ENCODE results near the gene KCNQ5. TPM values are rescaled to one million over a fixed set of nuclear protein-coding genes. Genes with fewer than 3 reads are reported as not detected.

KCNQ5 gene
- total RNA-seq (2021) (1.5 to 2.0 TPM (median 1.7 TPM) in 3 replicates), Bru-seq, nascent RNA (percentile 39 among the genes with signal in this experiment)
- long read RNA-seq, experiment 1, partial matches to known transcripts: 1 of 3 reads
- long read RNA-seq, experiment 1, other reads (novel, unspliced or antisense): 2 of 3 reads
- long read RNA-seq, experiment 2, partial matches to known transcripts: 0 of 2 reads
- long read RNA-seq, experiment 2, other reads (novel, unspliced or antisense): 1 of 2 reads
- long read RNA-seq, experiment 3: 0 reads

- peak; percentile 44; the same call in 1 of the 2 replicates for TF ChIP-seq HMGXB4 (CRISPR knock-in tag; IDR thresholded peaks at IDR 0.05)
- TF ChIP-seq SMAD4 (CRISPR knock-in tag; IDR thresholded peaks at IDR 0.05): no peak
- TF ChIP-seq NFE2L1 (CRISPR knock-in tag; IDR thresholded peaks at IDR 0.05): 0 out of 2 replicates have a peak, but pooled peaks have one; percentile 20
- 0 out of 2 replicates have a peak, but pooled peaks have one; percentile 42 for TF ChIP-seq ZNF423 (CRISPR knock-in tag; IDR thresholded peaks at IDR 0.05)
- no peak for TF ChIP-seq ZMAT4 (CRISPR knock-in tag; IDR thresholded peaks at IDR 0.05)
- no peak for TF ChIP-seq JUN (CRISPR knock-in tag; IDR thresholded peaks at IDR 0.05)
- 0 out of 2 replicates have a peak, but pooled peaks have one; percentile 21 for TF ChIP-seq KAT7 (CRISPR knock-in tag; IDR thresholded peaks at IDR 0.05; ENCODE audit: borderline replicate concordance)
- TF ChIP-seq ZBTB21 (CRISPR knock-in tag; IDR thresholded peaks at IDR 0.05; ENCODE audit: borderline replicate concordance): 0 out of 2 replicates have a peak, but pooled peaks have one; percentile 54
- TF ChIP-seq CREM (CRISPR knock-in tag; IDR thresholded peaks at IDR 0.05): no peak
- TF ChIP-seq E2F1 (CRISPR knock-in tag; IDR thresholded peaks at IDR 0.05): no peak
- TF ChIP-seq CREB1 (CRISPR knock-in tag; IDR thresholded peaks at IDR 0.05): no peak
- TF ChIP-seq NFYB (CRISPR knock-in tag; conservative IDR thresholded peaks at IDR 0.05; ENCODE audit: low read depth): no peak
- H3K9me3 Mint-ChIP-seq: no peaks in the 10 kb centered on the region
- DNase-seq (ENCODE audit: low spot score) (peak; percentile 56), ATAC-seq (peak; percentile 31)
- H3K4me1 Mint-ChIP-seq: peaks cover 26% of the 10 kb centered on the region
- H3K27ac Mint-ChIP-seq: no peak within 1 kb of the TSS
- H3K4me3 Mint-ChIP-seq: peak within 1 kb of the TSS; percentile 84
- no peaks in the 10 kb centered on the region for H3K36me3 Mint-ChIP-seq
- POLR2A ChIA-PET: interaction anchor here (0.6 kb wide), 1 partner anchor 21 kb away, joined by 4 read pairs; no protein-coding TSS in a partner anchor
- CTCF ChIA-PET: interaction anchor here (0.6 to 2.7 kb wide), 11 partner anchors 9 to 513 kb away, joined by 3 to 19 read pairs (median 3); no protein-coding TSS in a partner anchor
- peaks cover 63% of the 10 kb centered on the region for H3K27me3 Mint-ChIP-seq (ENCODE audit: low read depth)
Observed at GRCh38 chr6:72621291-72622093, at the start of gene KCNQ5. TSS of gene KCNQ5 (plus strand) at chr6:72622064.

- ATAC-seq: no peak
- DNase-seq (ENCODE audit: low spot score): no peak
- Mint-ChIP-seq H3K4me3 (no peak overlapping the region), H3K9me3 (no peaks in the 10 kb centered on the region), H3K36me3 (no peaks in the 10 kb centered on the region), H3K27ac (no peak overlapping the region), H3K27me3 (ENCODE audit: low read depth) (no peaks in the 10 kb centered on the region), H3K4me1 (no peaks in the 10 kb centered on the region)
- TF ChIP-seq GTF2I (CRISPR knock-in tag; conservative IDR thresholded peaks at IDR 0.05) (no peak), MXD4 (CRISPR knock-in tag; IDR thresholded peaks at IDR 0.05; ENCODE audit: borderline replicate concordance) (no peak), ESRRA (CRISPR knock-in tag; IDR thresholded peaks at IDR 0.05; ENCODE audit: borderline replicate concordance) (no peak), NFYB (CRISPR knock-in tag; conservative IDR thresholded peaks at IDR 0.05; ENCODE audit: low read depth) (no peak), SMAD4 (CRISPR knock-in tag; IDR thresholded peaks at IDR 0.05) (no peak), CBFB (CRISPR knock-in tag; IDR thresholded peaks at IDR 0.05; ENCODE audit: low read depth) (no peak), JAZF1 (CRISPR knock-in tag; IDR thresholded peaks at IDR 0.05) (no peak), ETV6 (CRISPR knock-in tag; IDR thresholded peaks at IDR 0.05) (no peak), ERG (CRISPR knock-in tag; IDR thresholded peaks at IDR 0.05) (no peak), ZNF416 (CRISPR knock-in tag; IDR thresholded peaks at IDR 0.05) (no peak), ELF4 (CRISPR knock-in tag; IDR thresholded peaks at IDR 0.05; ENCODE audit: low read depth) (no peak), IRF2 (CRISPR knock-in tag; IDR thresholded peaks at IDR 0.05; ENCODE audit: borderline replicate concordance, low read depth) (no peak), SP1 (CRISPR knock-in tag; conservative IDR thresholded peaks at IDR 0.05) (no peak), MLX (CRISPR knock-in tag; IDR thresholded peaks at IDR 0.05) (no peak), PRRX2 (CRISPR knock-in tag; IDR thresholded peaks at IDR 0.05) (no peak), ATF3 (CRISPR knock-in tag; conservative IDR thresholded peaks at IDR 0.05) (no peak), ZNF121 (CRISPR knock-in tag; IDR thresholded peaks at IDR 0.05) (no peak), SOX15 (CRISPR knock-in tag; IDR thresholded peaks at IDR 0.05) (no peak), FOXK1 (CRISPR knock-in tag; IDR thresholded peaks at IDR 0.05) (no peak)
- CTCF ChIA-PET: interaction anchor here (0.6 to 3.0 kb wide), 20 partner anchors 9 to 196 kb away, joined by 3 to 105 read pairs (median 5); no protein-coding TSS in a partner anchor
- POLR2A ChIA-PET: interaction anchor here (0.8 kb wide), 1 partner anchor 168 kb away, joined by 3 read pairs; no protein-coding TSS in a partner anchor
Observed at GRCh38 chr6:72579865-72580264, 42.0 kb upstream of the KCNQ5 start.

Data from WTC11 (cell line).